H1 (cell line): ENCODE measurements around the gene ARID1B. TPM values are rescaled to one million over a fixed set of nuclear protein-coding genes. Genes with fewer than 3 reads are reported as not detected.

Experiments
- CHD7 ChIP-seq: fragments of 300-600 bp; sonication (generic); IDR thresholded peaks from 2 replicates; pipeline ENCODE4 v1.7.1; 2012; ENCODE audit warnings: low read length, moderate library complexity, mild to moderate bottlenecking, inconsistent platforms; ENCODE audit not compliant: insufficient replicate concordance
- EZH2 ChIP-seq: fragments of 200-600 bp; sonication (generic); IDR thresholded peaks from 2 replicates; pipeline ENCODE4 v1.7.1; 2012; ENCODE audit warnings: low read depth, mild to moderate bottlenecking, moderate library complexity, low read length, inconsistent platforms; ENCODE audit not compliant: severe bottlenecking
- HDAC2 ChIP-seq, 2 experiments: fragments of 300-600 bp in 1 of 2; sonication (generic) in 1 of 2; IDR thresholded peaks; 2 replicates each; pipeline ENCODE4 v1.6.1; 2011 to 2012; ENCODE audit warnings: low read depth in 2 of 2, low read length in 2 of 2, mild to moderate bottlenecking in 2 of 2, moderate library complexity in 2 of 2, borderline replicate concordance in 1 of 2, inconsistent platforms in 1 of 2
- KDM4A ChIP-seq: IDR thresholded peaks from one replicate; pipeline ENCODE4 v1.7.1; 2012; ENCODE audit warnings: low read depth, mild to moderate bottlenecking, moderate library complexity, low read length, inconsistent platforms; ENCODE audit not compliant: severe bottlenecking
- MAFK ChIP-seq: IDR thresholded peaks from 2 replicates; pipeline ENCODE4 v1.6.1; 2012; ENCODE audit warnings: low read depth, mild to moderate bottlenecking, improper control_type of control experiment, low read length
- NANOG ChIP-seq: IDR thresholded peaks from 2 replicates; pipeline ENCODE4 v1.6.1; 2011; ENCODE audit warnings: low read length, low read depth, mild to moderate bottlenecking, inconsistent platforms; ENCODE audit not compliant: insufficient read depth, poor library complexity, severe bottlenecking
- PHF8 ChIP-seq: fragments of 200-600 bp; sonication (generic); conservative IDR thresholded peaks from 2 replicates; pipeline ENCODE4 v1.7.1; 2012; ENCODE audit warnings: low read depth, mild to moderate bottlenecking, inconsistent platforms, low read length, moderate library complexity
- RBBP5 ChIP-seq: IDR thresholded peaks from 2 replicates; pipeline ENCODE4 v1.7.1; 2012; ENCODE audit warnings: low read depth, mild to moderate bottlenecking, inconsistent platforms, low read length, moderate library complexity, borderline replicate concordance
- RXRA ChIP-seq: IDR thresholded peaks from 2 replicates; pipeline ENCODE4 v1.6.1; 2011; ENCODE audit warnings: low read depth, mild to moderate bottlenecking, low read length, moderate library complexity; ENCODE audit not compliant: insufficient read depth
- SIX5 ChIP-seq: IDR thresholded peaks from 2 replicates; pipeline ENCODE4 v1.6.1; 2011; ENCODE audit warnings: mild to moderate bottlenecking, low read depth, low read length
- TAF1 ChIP-seq: IDR thresholded peaks from 2 replicates; pipeline ENCODE4 v1.6.1; 2011; ENCODE audit warnings: mild to moderate bottlenecking, low read depth, low read length
- YY1 ChIP-seq: IDR thresholded peaks from 2 replicates; pipeline ENCODE4 v1.6.1; 2011; ENCODE audit warnings: low read depth, mild to moderate bottlenecking, low read length
- polyA plus RNA-seq, 7 experiments: library from polyadenylated mRNA; depleted of rRNA in 3 of 7; stranded (reverse) in 5 of 7; unstranded in 2 of 7; fragments of >200 nt in 5 of 7; fragments of 200-250 nt in 2 of 7; gene quantifications; 1 replicate in 5 of 7; 2 replicates in 1 of 7; 4 replicates in 1 of 7; pipeline versions ENCODE4 v1.2.1 to v1.2.3, GENCODE V29; 2011 to 2013; ENCODE audit warnings: missing spikeins in 2 of 7, mixed read lengths in 2 of 7
- total RNA-seq: library from RNA; stranded (reverse); fragmentation: NEBNext Ultra II Directional; extraction: Animal tissue kit (Norgen Biotek cat#: 25700); gene quantifications from 2 replicates; pipeline ENCODE4 v1.2.1, GENCODE V29; 2021

Gene ARID1B
- total and polyA plus RNA-seq, 2 of the 8 experiments (the other 6 are each of a cell fraction or from before 2014, with no cell fraction given), result 24.3 to 70.3 TPM

- TF ChIP-seq CHD7 (no peak), SIX5 (no peak), MAFK (no peak), RXRA (no peak), NANOG (no peak), HDAC2 (IDR thresholded peaks at IDR 0.05; ENCODE audit: borderline replicate concordance in 1 of 2, low read depth in 2 of 2, low read length in 2 of 2) (no peak), PHF8 (no peak), EZH2 (no peak), RBBP5 (no peak), YY1 (no peak), KDM4A (no peak), TAF1 (no peak)
Measured at GRCh38 chr6:157106487-157106886, 329.3 kb downstream of the ARID1B start (continued).
